Measurements from ENCODE around the gene RBM47. TPM values are rescaled to one million over a fixed set of nuclear protein-coding genes. Genes with fewer than 3 reads are reported as not detected.

Gene RBM47
- polyA plus RNA-seq, 3 donors = 79.5 to 101 (median 92.8) TPM

GRCh38 chr4:40606239-40606767, 23.4 kb downstream of the RBM47 start:
- Histone ChIP-seq H4K20me1 (ENCODE audit: insufficient read depth, low read length) (peaks cover 49% of the 10 kb centered on the region), H3K9ac (ENCODE audit: insufficient read depth, low read length, poor library complexity, severe bottlenecking) (peak overlapping the region; percentile 10), H3K27ac (ENCODE audit: low read depth in 1 of 2, low read length in 2 of 2) (peak overlapping the region; percentile 3 to 79), H3K4me1 (ENCODE audit: control insufficient read depth in 1 of 2, insufficient read depth in 2 of 2, low read length in 2 of 2) (peaks cover 70 to 97% of the 10 kb centered on the region in 2 donors), H2AFZ (ENCODE audit: insufficient read depth, low read depth, low read length, poor library complexity, severe bottlenecking) (no peak overlapping the region), H3K79me2 (ENCODE audit: insufficient read depth, low read length) (peaks cover 98% of the 10 kb centered on the region), H3K4me2 (replicated peaks; ENCODE audit: extremely low read depth, low read length, poor library complexity, severe bottlenecking) (no peak overlapping the region), H3K4me3 (replicated peaks in 1 of 3; ENCODE audit: low read depth in 2 of 3, low read length in 3 of 3) (no peak overlapping the region), H3K27me3 (ENCODE audit: control insufficient read depth in 2 of 2, insufficient read depth in 2 of 2, low read length in 2 of 2) (no peaks in the 10 kb centered on the region), H3K36me3 (replicated peaks in 1 of 2; ENCODE audit: control insufficient read depth in 1 of 2, insufficient read depth in 2 of 2, low read length in 2 of 2) (peaks cover 4 to 17% of the 10 kb centered on the region in 2 donors), H3K9me3 (replicated peaks in 1 of 2; ENCODE audit: control insufficient read depth in 1 of 2, insufficient read depth in 1 of 2, low read length in 2 of 2) (no peaks in the 10 kb centered on the region)
- intact Hi-C loops (cut with micrococcal nuclease) = loop anchor here in 1 of 2 donors (10.0 kb wide), 1 partner anchor 52 kb away; no protein-coding TSS in a partner anchor
- Mint-ChIP-seq H3K27me3 (ENCODE audit: low read depth in 3 of 3) (peaks cover 0 to 2% (median 2%) of the 10 kb centered on the region in 3 donors), H3K9me3 (peaks cover 0 to 3% (median 2%) of the 10 kb centered on the region in 7 donors), H3K36me3 (peaks cover 30 to 60% of the 10 kb centered on the region in 2 donors), H3K4me1 (peaks cover 79% of the 10 kb centered on the region), H3K4me3 (no peak overlapping the region), H3K27ac (peak overlapping the region; percentile 60 to 98 (median 95))
- WGBS (ENCODE audit: insufficient coverage) = 100% methylated on average over 3 of the region's 6 CpGs
- no peak for TF ChIP-seq CTCF (IDR thresholded peaks at IDR 0.05)
- no peak for DNase-seq

GRCh38 chr4:40603281-40603680, 26.4 kb downstream of the RBM47 start:
- no peaks in the 10 kb centered on the region for H3K27me3 ChIP-seq (ENCODE audit: control insufficient read depth in 2 of 2, insufficient read depth in 2 of 2, low read length in 2 of 2)
- peaks cover 0 to 3% (median 0%) of the 10 kb centered on the region in 3 donors for H3K27me3 Mint-ChIP-seq (ENCODE audit: low read depth in 3 of 3)
- peaks cover 93% of the 10 kb centered on the region for H3K79me2 ChIP-seq (ENCODE audit: insufficient read depth, low read length)
- no peaks in the 10 kb centered on the region for H3K9me3 ChIP-seq (replicated peaks in 1 of 2; ENCODE audit: control insufficient read depth in 1 of 2, insufficient read depth in 1 of 2, low read length in 2 of 2)
- H3K27ac Mint-ChIP-seq = peak overlapping the region; percentile 82 to 98 (median 95)
- no peak for TF ChIP-seq CTCF (IDR thresholded peaks at IDR 0.05)
- H3K9ac ChIP-seq (ENCODE audit: insufficient read depth, low read length, poor library complexity, severe bottlenecking) = no peak overlapping the region
- peak overlapping the region; percentile 35 to 78 for H3K27ac ChIP-seq (ENCODE audit: low read depth in 1 of 2, low read length in 2 of 2)
- H3K4me3 Mint-ChIP-seq = no peak overlapping the region
- intact Hi-C loops (cut with micrococcal nuclease) = loop anchor here in 1 of 2 donors (10.0 kb wide), 1 partner anchor 48 kb away; no protein-coding TSS in a partner anchor
- H3K4me1 ChIP-seq (ENCODE audit: control insufficient read depth in 1 of 2, insufficient read depth in 2 of 2, low read length in 2 of 2) = peaks cover 75 to 89% of the 10 kb centered on the region in 2 donors
- H3K4me1 Mint-ChIP-seq = peaks cover 72% of the 10 kb centered on the region
- H4K20me1 ChIP-seq (ENCODE audit: insufficient read depth, low read length) = peaks cover 36% of the 10 kb centered on the region
- H3K36me3 Mint-ChIP-seq = peaks cover 22 to 57% of the 10 kb centered on the region in 2 donors
- H3K36me3 ChIP-seq (replicated peaks in 1 of 2; ENCODE audit: control insufficient read depth in 1 of 2, insufficient read depth in 2 of 2, low read length in 2 of 2) = peaks cover 2 to 16% of the 10 kb centered on the region in 2 donors
- DNase-seq = no peak
- no peak overlapping the region for H3K4me2 ChIP-seq (replicated peaks; ENCODE audit: extremely low read depth, low read length, poor library complexity, severe bottlenecking)
- H2AFZ ChIP-seq (ENCODE audit: insufficient read depth, low read depth, low read length, poor library complexity, severe bottlenecking) = no peak overlapping the region
- peaks cover 0 to 7% (median 0%) of the 10 kb centered on the region in 7 donors for H3K9me3 Mint-ChIP-seq
- no peak overlapping the region for H3K4me3 ChIP-seq (replicated peaks in 1 of 3; ENCODE audit: low read depth in 2 of 3, low read length in 3 of 3)

All from CD14-positive monocyte (primary cell).